CD14-positive monocyte (primary cell): ENCODE measurements around the gene SPACA5. TPM values are rescaled to one million over a fixed set of nuclear protein-coding genes. Genes with fewer than 3 reads are reported as not detected.
A peak's percentile ranks its signal among the peaks of the same experiment; 100 is the strongest.
"Not testable (repeated sequence)": the region's sequence is repeated elsewhere in the genome, so short reads cannot be mapped to it uniquely, and the experiment has no call there.

Source experiments
- DNase-seq, 3 donors: peaks; one replicate each; pipeline ENCODE4 v3.0.0-alpha.2; 2011 to 2022
- H2AFZ ChIP-seq: 2 replicates; pipeline ENCODE4 v1.6.0; 2012; ENCODE audit warnings: mild to moderate bottlenecking, low read depth, low read length, inconsistent platforms; ENCODE audit not compliant: insufficient read depth, poor library complexity, severe bottlenecking
- H3K27ac ChIP-seq, 2 donors: 1 replicate in 1 of 2; 2 replicates in 1 of 2; pipeline ENCODE4 v1.5.1; 2012 to 2013; ENCODE audit warnings: low read length in 2 of 2, control low read depth in 1 of 2, inconsistent platforms in 1 of 2, low read depth in 1 of 2, mild to moderate bottlenecking in 1 of 2
- H3K27me3 ChIP-seq, 2 donors: one replicate each; pipeline versions ENCODE4 v1.6.0 to v1.6.1; 2011 to 2013; ENCODE audit warnings: low read length in 2 of 2; ENCODE audit not compliant: control insufficient read depth in 2 of 2, insufficient read depth in 2 of 2
- H3K36me3 ChIP-seq, 2 donors: replicated peaks in 1 of 2; 1 replicate in 1 of 2; 2 replicates in 1 of 2; pipeline versions ENCODE4 v1.5.1 to v1.6.1; 2012 to 2013; ENCODE audit warnings: low read length in 2 of 2, control low read depth in 1 of 2, inconsistent platforms in 1 of 2, mild to moderate bottlenecking in 1 of 2; ENCODE audit not compliant: insufficient read depth in 2 of 2, control insufficient read depth in 1 of 2
- H3K4me1 ChIP-seq, 2 donors: 1 replicate in 1 of 2; 2 replicates in 1 of 2; pipeline versions ENCODE4 v1.5.1 to v1.6.1; 2012 to 2013; ENCODE audit warnings: low read length in 2 of 2, control low read depth in 1 of 2, inconsistent platforms in 1 of 2, mild to moderate bottlenecking in 1 of 2, moderate library complexity in 1 of 2; ENCODE audit not compliant: insufficient read depth in 2 of 2, control insufficient read depth in 1 of 2
- H3K4me2 ChIP-seq: replicated peaks from 2 replicates; pipeline ENCODE3; 2012; ENCODE audit warnings: low read length, moderate library complexity, mild to moderate bottlenecking; ENCODE audit not compliant: poor library complexity, severe bottlenecking; ENCODE audit errors: extremely low read depth
- H3K4me3 ChIP-seq, 3 experiments: fragments of 200-600 bp in 1 of 3; sonication (generic) in 1 of 3; replicated peaks in 1 of 3; 1 replicate in 2 of 3; 2 replicates in 1 of 3; pipeline ENCODE4 v1.5.1; 2011 to 2013; ENCODE audit warnings: low read length in 3 of 3, mild to moderate bottlenecking in 3 of 3, control low read depth in 2 of 3, low read depth in 2 of 3, inconsistent platforms in 1 of 3, moderate library complexity in 1 of 3
- H3K79me2 ChIP-seq: 2 replicates; pipeline ENCODE4 v1.6.0; 2012; ENCODE audit warnings: mild to moderate bottlenecking, control low read depth, inconsistent platforms, low read length, moderate library complexity; ENCODE audit not compliant: insufficient read depth
- H3K9ac ChIP-seq: 2 replicates; pipeline ENCODE4 v1.6.0; 2017; ENCODE audit warnings: low read length, mild to moderate bottlenecking; ENCODE audit not compliant: insufficient read depth, poor library complexity, severe bottlenecking
- H3K9me3 ChIP-seq, 2 donors: replicated peaks in 1 of 2; 1 replicate in 1 of 2; 2 replicates in 1 of 2; pipeline versions ENCODE4 v1.5.1 to v1.6.1; 2012 to 2013; ENCODE audit warnings: low read length in 2 of 2, control low read depth in 1 of 2; ENCODE audit not compliant: control insufficient read depth in 1 of 2, insufficient read depth in 1 of 2
- H4K20me1 ChIP-seq: 2 replicates; pipeline ENCODE4 v1.6.0; 2012; ENCODE audit warnings: mild to moderate bottlenecking, low read length, control low read depth, moderate library complexity; ENCODE audit not compliant: insufficient read depth
- H3K27ac Mint-ChIP-seq, 7 donors: one replicate each; pipeline ENCODE4 v1.8.0; 2020; ENCODE audit warnings: mild to moderate bottlenecking in 7 of 7, mixed read lengths in 7 of 7, moderate library complexity in 6 of 7, inconsistent platforms in 2 of 7
- H3K27me3 Mint-ChIP-seq, 3 donors: one replicate each; pipeline ENCODE4 v1.8.0; 2021 to 2022; ENCODE audit warnings: low read depth in 3 of 3, mild to moderate bottlenecking in 3 of 3, mixed read lengths in 3 of 3, moderate library complexity in 3 of 3, inconsistent platforms in 1 of 3
- H3K36me3 Mint-ChIP-seq, 2 donors: one replicate each; pipeline ENCODE4 v1.8.0; 2020; ENCODE audit warnings: mixed read lengths in 2 of 2, inconsistent platforms in 1 of 2, mild to moderate bottlenecking in 1 of 2
- H3K4me1 Mint-ChIP-seq: one replicate; pipeline ENCODE4 v1.8.0; 2020; ENCODE audit warnings: mild to moderate bottlenecking, mixed read lengths
- H3K4me3 Mint-ChIP-seq, 2 donors: one replicate each; pipeline ENCODE4 v1.8.0; 2020; ENCODE audit warnings: mild to moderate bottlenecking in 2 of 2, mixed read lengths in 2 of 2, moderate library complexity in 1 of 2
- H3K9me3 Mint-ChIP-seq, 7 donors: one replicate each; pipeline ENCODE4 v1.8.0; 2020 to 2022; ENCODE audit warnings: mixed read lengths in 7 of 7, mild to moderate bottlenecking in 6 of 7, moderate library complexity in 6 of 7, inconsistent platforms in 2 of 7
- WGBS: methylation state at CpG from one replicate; pipeline ENCODE4 v1.1.5; 2013; ENCODE audit warnings: missing lambda C conversion rate; ENCODE audit not compliant: insufficient coverage; 5-methylcytosine and 5-hydroxymethylcytosine counted together
- intact Hi-C, 2 donors: fragments of 100-400 bp; cut with micrococcal nuclease; formaldehyde crosslinking; loops; one replicate each; pipeline versions ENCODE4 v1.15.0 to v1.15.1; 2023
- polyA plus RNA-seq, 3 donors: library from polyadenylated mRNA; depleted of rRNA in 1 of 3; unstranded in 2 of 3; stranded (reverse) in 1 of 3; fragments of 300-500 nt in 2 of 3; fragments of >200 nt in 1 of 3; fragmentation: Illumina TruSeq in 2 of 3; gene quantifications; 1 replicate in 2 of 3; 2 replicates in 1 of 3; pipeline ENCODE4 v1.2.3, GENCODE V29; 2012 to 2021

Gene SPACA5
- polyA plus RNA-seq, 3 donors: not detected

DNA sequence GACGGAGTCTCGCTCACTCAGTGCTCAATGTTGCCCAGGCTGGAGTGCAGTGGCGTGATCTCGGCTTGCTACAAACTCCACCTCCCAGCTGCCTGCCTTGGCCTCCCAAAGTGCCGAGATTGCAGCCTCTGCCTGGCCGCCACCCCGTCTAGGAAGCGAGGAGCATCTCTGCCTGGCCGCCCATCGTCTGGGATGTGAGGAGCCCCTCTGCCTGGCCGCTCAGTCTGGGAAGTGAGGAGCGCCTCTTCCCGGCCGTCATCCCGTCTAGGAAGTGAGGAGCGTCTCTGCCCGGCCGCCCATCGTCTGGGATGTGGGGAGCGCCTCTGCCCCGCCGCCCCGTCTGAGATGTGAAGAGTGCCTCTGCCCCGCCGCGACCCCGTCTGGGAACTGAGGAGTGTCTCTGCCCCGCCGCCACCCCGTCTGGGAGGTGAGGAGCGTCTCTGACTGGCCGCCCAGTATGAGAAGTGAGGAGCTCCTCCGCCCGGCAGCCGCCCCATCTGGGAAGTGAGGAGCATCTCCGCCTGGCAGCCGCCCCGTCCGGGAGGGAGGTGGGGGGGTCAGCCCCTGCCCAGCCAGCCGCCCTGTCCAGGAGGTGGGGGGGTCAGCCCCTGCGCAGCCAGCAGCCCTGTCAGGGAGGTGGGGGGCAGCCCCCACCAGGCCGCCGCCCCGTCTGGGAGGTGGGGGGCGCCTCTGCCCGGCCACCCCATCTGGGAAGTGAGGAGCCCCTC, 10.0 kb downstream of the SPACA5 start:
- H3K27ac ChIP-seq, H3K4me3 Mint-ChIP-seq, H3K27me3 ChIP-seq, intact Hi-C loops, H3K4me1 Mint-ChIP-seq, H3K4me2 ChIP-seq, H3K27ac Mint-ChIP-seq, H3K9me3 ChIP-seq, H3K4me1 ChIP-seq, H3K36me3 ChIP-seq, H4K20me1 ChIP-seq, H2AFZ ChIP-seq, H3K36me3 Mint-ChIP-seq, H3K27me3 Mint-ChIP-seq, H3K79me2 ChIP-seq, DNase-seq, H3K4me3 ChIP-seq, H3K9me3 Mint-ChIP-seq, H3K9ac ChIP-seq: not testable (repeated sequence)
- WGBS: no CpG with 5 or more reads among the region's 46 CpGs

- peaks cover 12 to 13% of the 10 kb centered on the region in 2 donors for H3K4me1 ChIP-seq
- not testable (repeated sequence) for H3K27me3 Mint-ChIP-seq, H3K4me1 Mint-ChIP-seq, H3K79me2 ChIP-seq, H3K27ac ChIP-seq, DNase-seq, H4K20me1 ChIP-seq, H3K36me3 ChIP-seq, H3K4me2 ChIP-seq, H3K9me3 ChIP-seq, H3K9ac ChIP-seq, H3K36me3 Mint-ChIP-seq, H3K4me3 ChIP-seq, H3K4me3 Mint-ChIP-seq, H3K27ac Mint-ChIP-seq, H2AFZ ChIP-seq, H3K9me3 Mint-ChIP-seq, H3K27me3 ChIP-seq
- intact Hi-C loops: loop anchor here (5.0 kb wide), 2 partner anchors 183 to 458 kb away; partner anchors contain the start of genes ARAF (in 1 of the 2) and ZNF81 (in 1 of the 2)
- WGBS: no CpG with 5 or more reads among the region's 1 CpG
Observed at GRCh38 chrX:48019892-48020291, 13.1 kb downstream of the SPACA5 start.

- peak overlapping the region; percentile 65 to 91 for H3K4me3 Mint-ChIP-seq
- not testable (repeated sequence) for H3K9ac ChIP-seq, H3K36me3 ChIP-seq, H3K79me2 ChIP-seq, H3K4me1 Mint-ChIP-seq, H3K27me3 Mint-ChIP-seq, H3K27me3 ChIP-seq, H4K20me1 ChIP-seq, H3K36me3 Mint-ChIP-seq, H3K9me3 Mint-ChIP-seq, H3K9me3 ChIP-seq, H3K27ac Mint-ChIP-seq, DNase-seq
- Histone ChIP-seq H3K4me3 (peak overlapping the region; percentile 80 to 85 (median 83)), H3K4me2 (peak overlapping the region; percentile 52), H3K4me1 (peaks cover 13% of the 10 kb centered on the region in 2 donors), H2AFZ (peak overlapping the region; percentile 85), H3K27ac (peak overlapping the region in 1 of 2 donors; percentile 94)
- intact Hi-C loops: loop anchor here (5.0 kb wide), 2 partner anchors 183 to 458 kb away; partner anchors contain the start of genes ARAF (in 1 of the 2) and ZNF81 (in 1 of the 2)
- WGBS: no CpG with 5 or more reads among the region's 11 CpGs
Observed at GRCh38 chrX:48020472-48020871, 13.7 kb downstream of the SPACA5 start.
